HG03175 (cell line): ENCODE measurements around the gene ACOT8.
A peak's percentile ranks its signal among the peaks of the same experiment; 100 is the strongest.
"Not testable (repeated sequence)": the region's sequence is repeated elsewhere in the genome, so short reads cannot be mapped to it uniquely, and the experiment has no call there.

ENCODE experiments used
- ATAC-seq: cut with Tn5 transposase; IDR thresholded peaks from one replicate; pipeline ENCODE4 v1.9.1; 2021; ENCODE audit warnings: mild to moderate bottlenecking, moderate library complexity; ENCODE audit not compliant: unreplicated experiment

Gene ACOT8

DNA sequence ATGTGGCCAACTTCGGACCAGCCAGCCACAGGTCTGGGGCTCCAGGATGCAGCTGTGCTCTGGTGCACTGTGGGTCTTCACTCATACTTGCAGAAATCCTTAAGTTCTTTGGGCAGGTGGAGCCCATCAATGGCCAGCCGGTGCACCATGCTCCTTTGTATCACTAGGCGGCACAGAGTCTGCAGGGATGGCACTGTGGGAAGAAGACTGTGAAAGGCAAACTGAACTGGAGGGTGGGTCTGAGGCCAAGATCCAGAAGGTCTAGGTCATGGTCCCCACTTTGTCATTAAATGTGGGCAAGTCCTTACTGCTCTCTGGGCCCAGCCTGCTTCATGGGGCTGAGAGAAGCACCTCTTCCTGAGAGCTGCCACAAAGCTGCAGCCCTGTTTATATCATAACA is 31.5 kb upstream of the ACOT8 start:
- no peak for ATAC-seq

DNA sequence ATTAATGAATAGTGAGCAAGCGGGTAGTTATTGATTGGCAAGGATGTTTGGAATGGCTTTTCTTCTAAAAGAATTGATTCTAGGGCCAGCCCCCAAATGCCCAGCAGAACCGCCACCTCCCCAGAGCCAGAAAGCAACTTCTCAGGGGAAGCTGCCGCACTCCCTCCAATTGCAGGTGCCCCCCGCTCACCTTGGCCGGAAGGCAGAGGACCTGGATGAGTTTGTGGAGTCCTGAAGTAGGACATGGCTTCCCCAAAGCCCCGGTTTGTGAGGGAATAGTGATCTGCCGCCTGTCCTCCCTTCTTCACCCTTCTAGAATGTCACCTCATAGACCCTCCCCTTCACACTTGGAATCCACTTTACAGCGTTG is 30.1 kb upstream of the ACOT8 start, which contains the start of gene SPATA25:
SPATA25 (minus strand) TSS at position 277 of the 370 bp plus-strand sequence; CDS start at position 245, 32 bp downstream.
- ATAC-seq: no peak

DNA sequence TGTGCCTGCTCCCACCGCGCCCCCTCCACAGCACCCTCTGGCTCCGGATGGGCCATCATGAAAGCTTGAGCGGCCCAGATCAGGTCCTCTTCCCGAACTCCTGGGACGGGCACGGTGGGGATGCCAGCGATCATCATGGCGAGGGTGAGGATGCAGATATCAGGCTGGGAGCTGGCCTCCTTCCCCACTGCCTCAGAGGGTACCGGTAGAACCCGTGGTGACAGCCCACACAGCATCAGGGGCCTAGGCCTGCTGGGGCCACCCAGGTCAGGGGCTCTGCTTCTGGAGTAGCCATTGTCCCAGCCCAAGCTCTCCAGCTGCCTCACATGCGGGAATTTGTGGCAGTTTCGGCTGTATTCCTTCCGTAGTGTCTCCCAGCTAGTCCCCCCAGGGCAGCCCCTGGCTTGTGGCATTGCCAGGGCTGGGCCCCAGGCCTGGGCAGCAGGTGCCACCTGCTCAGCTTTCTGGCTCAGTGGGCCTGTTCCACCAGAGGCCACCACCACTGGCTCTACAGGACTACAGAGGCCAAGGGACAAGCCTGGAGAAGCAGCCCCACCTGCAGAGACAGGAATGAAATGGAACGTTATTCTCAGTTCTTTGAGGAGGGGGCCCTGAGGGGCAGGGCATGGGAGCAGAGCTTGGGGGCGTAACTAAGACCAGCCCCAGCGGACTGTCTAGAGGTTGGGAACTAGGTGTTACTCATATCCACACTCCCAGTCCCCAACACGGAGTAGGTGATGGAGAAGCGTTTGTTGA is 29.6 kb upstream of the ACOT8 start:
- no peak for ATAC-seq

DNA sequence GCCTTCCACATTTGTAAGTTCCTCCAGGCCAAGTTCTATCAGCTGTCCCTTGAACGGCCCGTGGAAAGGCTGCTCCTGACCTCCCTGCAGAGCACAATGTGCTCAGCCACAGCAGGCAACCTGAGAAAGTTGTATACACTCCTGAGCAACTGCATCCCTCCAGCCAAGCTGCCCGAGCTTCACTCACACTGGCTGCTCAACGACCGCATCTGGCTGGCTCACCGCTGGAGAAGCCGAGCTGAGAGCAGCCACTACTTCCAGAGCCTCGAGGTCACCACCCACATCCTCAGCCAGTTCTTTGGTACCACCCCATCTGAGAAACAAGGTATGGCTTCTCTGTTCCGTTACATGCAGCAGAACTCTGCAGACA is 25.9 kb upstream of the ACOT8 start:
- ATAC-seq: no peak

DNA sequence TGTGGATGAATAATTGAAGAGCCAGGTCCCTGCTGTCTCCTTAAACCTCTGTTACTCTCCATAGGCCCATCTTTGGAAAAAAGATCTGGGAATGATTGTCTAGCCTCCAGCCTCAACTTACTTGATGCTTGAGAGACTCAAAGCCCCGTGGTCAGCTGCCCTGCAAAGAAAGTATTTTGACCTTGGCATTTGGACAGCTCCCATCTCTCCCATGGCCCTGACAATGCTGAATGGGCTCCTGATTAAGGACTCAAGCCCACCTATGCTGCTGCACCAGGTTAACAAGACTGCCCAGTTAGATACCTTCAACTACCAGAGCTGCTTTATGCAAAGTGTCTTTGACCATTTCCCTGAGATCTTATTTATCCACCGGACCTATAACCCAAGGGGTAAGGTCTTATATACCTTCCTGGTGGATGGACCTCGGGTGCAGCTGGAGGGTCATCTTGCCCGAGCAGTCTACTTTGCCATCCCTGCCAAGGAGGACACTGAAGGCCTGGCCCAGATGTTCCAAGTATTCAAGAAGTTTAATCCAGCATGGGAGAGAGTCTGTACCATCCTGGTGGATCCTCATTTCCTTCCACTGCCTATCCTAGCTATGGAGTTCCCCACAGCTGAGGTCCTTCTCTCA is 25.4 kb upstream of the ACOT8 start:
- no peak for ATAC-seq

DNA sequence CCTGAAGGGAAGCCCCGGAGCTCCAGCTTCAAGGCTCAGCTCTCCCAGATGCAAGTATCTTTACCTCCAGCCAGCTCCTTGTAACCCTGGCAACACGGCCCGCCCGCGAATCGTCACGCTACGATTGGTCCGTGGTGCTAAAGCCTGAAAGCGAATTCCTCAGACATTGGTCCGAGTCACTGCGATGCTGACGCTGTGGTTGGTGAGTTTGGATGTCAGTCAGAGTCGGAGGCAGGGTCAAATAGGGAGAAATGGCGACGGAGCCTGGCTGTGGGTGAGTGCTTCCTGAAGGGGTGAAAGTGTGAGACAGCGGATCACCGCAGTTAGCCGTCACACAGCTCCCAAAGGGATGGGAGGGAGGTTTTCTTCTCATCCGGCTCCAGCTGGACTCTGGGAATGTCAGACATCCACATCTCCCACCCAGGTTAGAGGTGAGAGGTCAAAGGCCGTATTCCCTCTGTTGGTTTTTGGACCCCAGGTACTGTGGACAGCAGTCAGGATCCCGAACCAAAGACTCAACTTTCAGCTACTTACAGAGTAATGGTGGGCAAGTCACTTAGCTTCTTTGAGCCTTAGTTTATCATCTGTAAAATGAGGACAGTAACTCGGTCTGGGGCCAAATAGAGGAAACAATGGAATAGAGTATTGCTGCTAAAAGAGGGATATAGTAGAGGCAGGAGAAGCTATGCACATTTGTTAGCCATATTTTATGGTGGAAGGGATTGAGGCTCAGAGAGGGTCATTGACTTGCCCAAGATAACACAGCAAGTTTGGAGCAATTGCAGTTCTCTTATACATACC is 24.0 kb upstream of the ACOT8 start, which contains the start of gene ZSWIM1:
ZSWIM1 (plus strand) TSS at position 240 of the 801 bp plus-strand sequence. CDS start 1,366 bp downstream, outside the sequence.
- peak; percentile 99 for ATAC-seq

DNA sequence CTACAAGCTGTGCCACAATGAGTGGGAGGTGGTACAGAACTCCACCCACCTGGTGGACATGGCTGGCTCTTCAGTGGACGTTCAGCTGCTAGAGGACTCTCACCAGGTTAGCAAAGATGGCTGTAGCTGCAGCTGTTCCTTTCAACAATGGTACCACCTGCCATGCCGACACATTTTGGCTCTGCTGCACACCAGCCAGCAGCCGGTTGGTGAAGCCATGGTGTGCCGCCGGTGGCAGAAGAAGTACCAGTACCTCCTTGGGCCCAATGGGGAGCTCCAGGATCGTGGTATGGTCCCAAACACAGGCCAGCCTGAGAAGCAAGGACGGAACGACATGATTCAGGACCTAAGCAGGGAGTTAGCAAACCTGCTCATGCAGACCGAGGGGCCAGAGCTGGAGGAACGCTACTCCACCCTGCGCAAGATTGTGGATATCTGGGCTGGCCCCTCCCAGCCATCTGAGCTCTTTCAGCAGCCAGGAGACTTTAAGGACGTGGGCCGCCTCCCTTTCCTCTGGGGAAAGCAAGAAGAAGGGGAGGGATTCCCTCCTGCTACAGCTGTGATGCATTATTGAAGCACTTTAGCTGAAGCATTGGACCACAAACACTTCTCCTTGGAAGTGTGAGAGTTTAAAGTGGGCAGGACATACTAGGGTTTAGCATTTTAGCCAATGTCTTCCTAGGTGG is 21.0 kb upstream of the ACOT8 start:
- no peak for ATAC-seq

DNA sequence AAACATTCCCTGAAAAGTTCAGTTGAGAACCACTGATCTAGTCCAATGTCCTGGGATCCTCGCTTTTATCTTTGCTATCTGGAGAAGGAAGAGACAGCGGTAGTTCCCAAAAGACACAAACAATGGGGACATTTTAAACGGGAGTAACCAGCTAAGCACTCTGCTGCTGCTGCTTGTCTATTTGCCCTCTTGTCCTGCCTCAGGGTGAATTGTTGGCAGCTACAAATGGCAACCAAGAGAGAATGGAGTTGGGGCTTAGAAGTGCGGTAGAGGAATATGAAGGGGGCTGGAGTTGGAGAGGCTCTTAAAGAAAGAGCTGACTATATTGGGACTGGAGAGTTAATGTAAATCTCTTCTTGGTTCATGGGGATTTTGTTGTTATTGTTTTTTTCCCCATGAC is 17.4 kb upstream of the ACOT8 start:
- ATAC-seq: no peak

DNA sequence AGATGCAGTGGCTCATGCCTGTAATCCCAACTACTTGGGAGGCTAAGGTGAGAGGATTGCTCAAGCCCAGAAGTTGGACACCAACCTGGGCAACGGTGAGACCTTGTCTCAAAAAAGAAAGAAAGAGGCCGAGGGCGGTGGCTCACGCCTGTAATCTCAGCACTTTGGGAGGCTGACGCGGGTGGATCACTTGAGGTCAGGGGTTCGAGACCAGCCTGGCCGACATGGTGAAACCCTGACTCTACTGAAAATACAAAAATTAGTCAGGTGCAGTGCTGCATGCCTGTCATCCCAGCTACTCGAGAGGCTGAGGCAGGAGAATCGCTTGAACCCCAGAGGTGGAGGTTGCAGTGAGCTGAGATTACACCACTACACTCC is 16.9 kb upstream of the ACOT8 start:
- ATAC-seq: not testable (repeated sequence)

DNA sequence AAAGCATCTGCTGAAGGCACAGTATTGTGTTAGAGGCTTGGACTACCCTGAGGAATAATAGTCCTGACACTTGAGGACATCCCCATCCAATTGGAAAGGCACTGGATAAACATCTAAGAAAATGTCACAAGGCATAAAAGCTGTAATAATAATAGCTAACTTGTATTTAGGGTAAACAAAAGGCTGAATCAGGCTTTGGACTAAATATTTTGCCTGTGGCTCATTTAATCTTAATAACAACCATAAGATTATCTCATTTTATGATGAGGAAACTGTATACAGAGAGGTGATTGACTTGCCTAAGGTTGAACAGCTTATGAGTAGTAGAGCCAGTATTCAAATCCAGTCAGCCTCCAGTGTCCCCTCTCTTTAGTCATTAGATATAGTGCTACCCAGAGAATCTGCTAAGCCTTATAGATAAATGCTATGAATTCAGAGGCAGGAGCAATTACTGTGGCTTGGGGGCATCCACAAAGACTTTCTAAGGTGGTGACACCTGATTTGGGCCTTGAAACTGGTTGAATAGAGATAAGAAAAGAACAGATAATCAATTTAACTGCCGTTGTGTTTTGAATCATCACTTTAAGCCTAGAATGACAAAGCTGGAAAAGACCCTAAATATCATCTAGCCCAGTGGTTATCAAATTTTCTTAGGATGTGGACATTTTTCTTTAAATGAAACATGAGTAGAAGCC is 16.4 kb upstream of the ACOT8 start:
- ATAC-seq: no peak

DNA sequence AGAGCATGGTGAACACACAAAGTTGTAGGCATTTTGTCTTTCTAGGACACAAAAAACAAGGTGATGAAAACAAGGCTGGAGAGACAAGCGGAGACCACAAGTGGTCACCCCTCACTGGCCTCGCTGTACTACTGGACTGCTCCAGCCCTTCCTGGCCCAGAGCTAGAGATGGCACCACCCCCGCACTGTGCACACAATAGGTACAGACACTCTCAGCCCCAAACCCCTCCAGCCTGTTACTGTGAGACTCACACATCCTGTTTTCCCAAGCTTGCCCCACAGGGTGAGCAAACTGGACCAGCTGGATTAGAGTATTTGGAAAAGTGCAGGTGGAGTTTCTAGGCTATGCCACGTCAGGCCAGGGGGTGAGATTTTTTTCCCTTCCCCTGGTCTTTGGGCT is 15.4 kb upstream of the ACOT8 start:
- ATAC-seq: no peak

DNA sequence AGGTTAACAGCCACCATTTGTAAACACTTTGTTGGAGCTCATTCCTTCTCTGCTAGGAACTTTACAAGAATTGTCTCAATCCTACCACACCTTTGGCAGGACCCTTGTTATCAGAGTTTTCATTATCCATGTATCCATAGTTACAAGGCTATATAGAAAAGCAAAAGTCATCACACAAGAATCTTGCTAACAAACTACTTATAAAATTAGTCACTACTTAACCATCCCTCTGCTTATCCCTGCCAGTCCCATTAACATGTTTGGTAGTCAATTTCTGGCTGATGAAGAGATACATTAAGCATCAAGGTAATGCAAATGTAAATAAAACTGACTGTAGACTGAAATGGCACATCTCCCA is 10.6 kb upstream of the ACOT8 start:
- no peak for ATAC-seq

DNA sequence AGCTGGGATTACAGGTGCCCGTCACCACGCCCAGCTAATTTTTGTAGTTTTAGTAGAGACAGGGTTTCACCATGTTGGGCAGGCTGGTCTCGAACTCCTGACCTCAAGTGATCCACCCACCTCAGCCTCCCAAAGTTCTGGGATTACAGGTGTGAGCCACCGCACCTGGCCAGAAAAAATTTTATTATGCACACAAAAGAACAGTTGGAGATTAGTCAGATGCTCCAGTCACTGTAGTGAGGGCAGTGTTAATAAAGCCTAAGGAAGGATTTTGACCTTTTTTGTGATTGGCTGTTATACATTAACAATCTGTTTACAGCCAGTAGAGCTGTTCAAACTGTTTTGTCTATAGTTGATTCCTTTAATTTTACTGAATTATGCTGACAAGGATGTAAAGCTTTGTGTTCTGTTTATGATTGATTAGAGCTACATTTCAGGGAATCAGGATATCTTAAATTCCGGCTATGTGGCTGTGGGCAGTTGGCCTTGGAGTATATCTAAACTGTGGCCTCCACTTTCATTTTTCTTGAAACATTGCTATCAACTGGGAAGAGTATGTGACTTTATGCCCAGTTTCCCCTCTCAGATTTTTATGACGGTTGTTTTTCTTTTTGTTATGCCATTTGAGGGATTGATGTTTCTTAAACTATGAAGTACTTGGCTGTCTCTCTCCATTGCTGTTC is 10.1 kb upstream of the ACOT8 start:
- no peak for ATAC-seq

DNA sequence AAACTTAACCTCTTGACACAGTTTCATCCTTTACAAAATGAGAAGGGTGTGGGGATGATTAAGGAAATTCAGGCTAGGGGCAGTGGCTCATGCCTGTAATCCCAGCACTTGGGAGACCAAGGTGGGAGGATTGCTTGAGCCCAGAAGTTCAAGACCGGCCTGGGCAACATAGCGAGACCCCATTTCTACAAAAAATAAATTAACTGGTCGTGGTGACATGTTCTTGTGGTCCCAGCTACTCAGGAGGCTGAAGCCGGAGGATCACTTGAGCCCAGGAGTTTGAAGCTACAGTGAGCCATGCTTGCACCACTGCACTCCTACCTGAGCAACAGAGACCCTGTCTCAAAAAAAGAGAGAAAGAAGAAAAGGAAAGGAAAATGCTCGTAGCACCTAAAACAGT is 9.3 kb upstream of the ACOT8 start:
- ATAC-seq: no peak

DNA sequence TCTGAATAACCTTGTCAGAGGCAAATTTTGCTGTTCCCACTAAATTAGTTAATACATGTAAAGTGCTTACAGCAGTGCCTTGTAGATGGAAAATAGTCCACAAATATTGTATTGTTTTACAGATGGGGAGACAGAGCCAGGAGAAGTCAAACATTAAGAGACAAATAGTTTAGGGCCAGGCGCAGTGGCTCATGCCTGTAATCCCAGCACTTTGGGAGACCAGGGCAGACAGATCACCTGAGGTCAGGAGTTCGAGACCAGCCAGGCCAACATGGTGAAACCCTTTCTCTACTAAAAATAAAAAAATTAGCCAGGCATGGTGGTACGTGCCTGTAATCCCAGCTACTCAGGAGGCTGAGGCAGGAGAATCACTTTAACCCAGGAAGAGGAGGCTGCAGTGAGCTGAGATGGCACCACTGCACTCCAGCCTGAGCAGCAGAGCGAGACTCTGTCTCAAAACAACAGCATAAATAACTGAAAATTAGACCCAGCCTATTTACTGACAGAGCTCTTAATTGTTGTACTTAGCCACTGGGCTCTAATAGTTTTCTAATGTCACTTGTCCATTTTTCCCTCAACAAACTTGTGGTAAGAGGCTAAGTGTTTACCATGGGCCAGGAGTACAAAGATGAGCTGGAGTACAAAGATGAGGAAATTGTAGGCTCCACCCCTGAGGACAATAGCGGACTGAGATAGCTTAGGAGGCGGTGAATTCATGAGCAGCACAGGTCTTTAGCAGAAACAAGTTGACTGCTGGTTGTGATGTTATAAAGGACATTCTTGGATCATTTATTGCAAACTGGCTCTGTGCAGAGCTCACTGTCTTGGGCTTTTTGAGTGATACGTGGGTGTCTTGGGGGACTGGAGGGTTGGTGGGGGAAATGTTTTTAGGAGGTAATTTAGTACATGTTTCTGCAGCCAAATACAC is 6.6 kb upstream of the ACOT8 start:
- no peak for ATAC-seq

DNA sequence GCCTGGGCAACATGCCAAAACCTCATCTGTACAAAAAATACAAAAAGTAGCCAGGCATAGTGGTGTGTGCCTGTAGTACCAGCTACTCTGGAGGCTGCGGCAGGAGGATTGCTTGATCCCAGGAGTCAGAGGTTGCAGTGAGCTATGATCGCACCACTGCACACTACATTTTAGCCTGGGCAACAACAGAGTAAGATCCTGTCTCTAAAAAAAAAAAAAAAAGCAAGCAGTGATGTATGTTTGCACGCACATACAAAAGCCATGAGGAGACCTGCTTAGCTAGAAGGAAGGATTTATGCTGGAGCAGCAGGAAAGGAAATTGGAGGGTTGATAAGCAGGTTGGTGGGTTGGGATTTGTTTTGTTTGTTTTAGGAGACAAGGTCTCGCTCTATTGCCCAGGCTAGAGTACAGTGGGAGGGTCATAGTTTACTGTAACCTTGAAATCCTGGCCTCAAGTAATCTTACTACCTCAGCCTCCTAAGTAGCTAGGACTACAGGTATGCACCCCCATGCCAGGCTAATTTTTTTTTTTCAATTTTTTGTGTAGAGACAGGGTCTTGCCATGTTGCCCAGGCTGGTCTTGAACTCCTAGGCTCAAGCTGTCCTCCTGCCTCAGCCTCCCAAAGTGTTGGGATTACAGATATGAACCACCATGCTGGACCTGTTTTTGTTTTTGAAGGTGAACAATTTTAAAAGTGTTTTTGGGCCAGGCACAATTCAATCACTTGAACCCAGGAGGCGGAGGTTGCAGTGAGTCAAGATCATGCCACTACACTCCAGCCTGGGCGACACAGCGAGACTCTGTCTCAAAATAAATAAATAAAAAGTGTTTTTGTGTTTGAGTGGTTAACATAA is 4.3 kb upstream of the ACOT8 start:
- ATAC-seq: no peak

DNA sequence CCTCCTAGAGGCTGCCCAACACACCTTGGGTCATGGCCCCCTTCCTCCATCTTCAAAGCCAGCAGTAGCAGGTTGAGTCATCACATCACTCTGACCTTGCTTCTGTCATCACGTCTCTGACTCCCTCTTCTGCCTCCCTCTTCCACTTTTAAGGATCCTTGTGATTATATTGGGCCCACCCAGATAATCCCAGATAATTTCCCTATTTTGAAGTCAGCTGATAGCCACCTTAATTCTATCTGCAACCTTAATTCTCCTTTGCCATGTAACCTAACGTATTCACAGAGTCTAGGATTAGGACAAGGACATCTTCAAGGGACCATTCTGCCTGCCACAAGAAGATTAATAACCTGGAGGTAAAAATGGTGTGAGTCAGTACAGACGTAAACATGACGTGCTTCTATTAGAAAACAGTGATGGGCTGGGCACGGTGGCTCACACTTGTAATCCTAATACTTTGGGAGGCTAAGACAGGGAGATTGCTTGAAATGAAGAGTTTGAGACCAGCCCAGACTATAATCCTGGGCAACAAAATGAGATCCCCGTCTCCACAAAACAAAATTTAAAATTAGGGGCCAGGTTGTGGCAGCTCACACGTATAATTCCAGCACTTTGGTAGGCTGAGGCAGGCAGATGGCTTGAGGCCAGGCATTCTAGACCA is 3.5 kb upstream of the ACOT8 start:
- ATAC-seq: no peak

DNA sequence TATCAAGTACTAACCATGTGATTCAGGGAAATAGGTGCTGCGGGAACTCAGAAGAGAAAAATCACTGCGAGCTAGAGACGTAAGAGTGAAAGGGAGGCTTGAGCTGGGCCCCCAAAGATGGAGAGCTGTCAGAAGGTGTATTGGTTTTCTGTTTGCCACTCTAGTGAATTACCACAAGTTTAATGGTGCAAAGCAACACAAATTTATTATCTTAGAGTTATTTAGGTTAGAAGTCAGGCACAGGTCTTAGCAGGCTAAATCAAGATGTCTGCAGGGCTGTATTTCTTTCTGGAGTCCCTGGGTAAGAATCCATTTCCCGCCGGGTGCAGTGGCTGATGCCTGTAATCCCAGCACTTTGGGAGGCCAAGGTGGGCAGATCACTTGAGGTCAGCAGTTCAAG is 2.7 kb upstream of the ACOT8 start:
- no peak for ATAC-seq
